Iris pigment epithelial cell (primary cell): ENCODE data around the gene SDF2.

ENCODE experiments used
- DNase-seq: peaks from one replicate; pipeline ENCODE4 v3.0.0-alpha.2; 2011; ENCODE audit warnings: low read depth

The SDF2 gene

GRCh38 chr17:28661635-28662526 lies at the start of gene SDF2, which contains the start of gene SUPT6H:
Gene SDF2 (minus strand): TSS chr17:28661906. CDS start chr17:28661876, 30 bp downstream.
Gene SUPT6H (plus strand): TSS chr17:28662205. CDS start chr17:28673402, 11,197 bp downstream.
- peak; percentile 82 for DNase-seq

- DNase-seq, result peak; percentile 87
These were observed 49.4 kb upstream of the SDF2 start for GRCh38 chr17:28710861-28711722.

GRCh38 chr17:28707339-28707720 lies 45.6 kb upstream of the SDF2 start:
- DNase-seq, result no peak

- no peak for DNase-seq
These were observed 45.0 kb upstream of the SDF2 start for GRCh38 chr17:28706471-28707338.

GRCh38 chr17:28705728-28706334 lies 44.1 kb upstream of the SDF2 start:
- DNase-seq, result no peak

- no peak for DNase-seq
These were observed 43.5 kb upstream of the SDF2 start for GRCh38 chr17:28705074-28705659.

GRCh38 chr17:28704219-28704858 lies 42.6 kb upstream of the SDF2 start:
- DNase-seq, result no peak

- no peak for DNase-seq
These were observed 42.0 kb upstream of the SDF2 start for GRCh38 chr17:28703552-28704218.

GRCh38 chr17:28702752-28703150 lies 41.0 kb upstream of the SDF2 start:
- DNase-seq, result no peak

- no peak for DNase-seq
These were observed 40.5 kb upstream of the SDF2 start for GRCh38 chr17:28702026-28702751.

GRCh38 chr17:28700830-28701492 lies 39.3 kb upstream of the SDF2 start:
- no peak for DNase-seq

- no peak for DNase-seq
These were observed 38.6 kb upstream of the SDF2 start for GRCh38 chr17:28700278-28700677.

GRCh38 chr17:28698253-28698941 lies 36.7 kb upstream of the SDF2 start:
- DNase-seq, result no peak

- no peak for DNase-seq
These were observed 32.2 kb upstream of the SDF2 start for GRCh38 chr17:28693869-28694268.

- no peak for DNase-seq
These were observed 27.3 kb upstream of the SDF2 start for GRCh38 chr17:28689011-28689410.

- no peak for DNase-seq
These were observed 26.8 kb upstream of the SDF2 start for GRCh38 chr17:28688481-28688880.

GRCh38 chr17:28686296-28686695 lies 24.6 kb upstream of the SDF2 start:
- DNase-seq, result no peak

- no peak for DNase-seq
These were observed 23.7 kb upstream of the SDF2 start for GRCh38 chr17:28685366-28685765.
